Panc1 (cell line): ENCODE results near the gene NOX1. TPM values are rescaled to one million over a fixed set of nuclear protein-coding genes. Genes with fewer than 3 reads are reported as not detected.
"Not testable (repeated sequence)": the region's sequence is repeated elsewhere in the genome, so short reads cannot be mapped to it uniquely, and the experiment has no call there.

ENCODE experiments used
- ATAC-seq: fragments of 200-7000 bp; cut with Tn5 transposase; 2 replicates; pipeline ENCODE4 v1.9.1; 2020; ENCODE audit warnings: mild to moderate bottlenecking, moderate library complexity
- BruUV-seq: library from RNA; stranded (reverse); fragments of 400-500 nt; replicated peaks from 2 replicates; lab custom pipeline; 2021; lab: Mats Ljungman, UMichigan
- CTCF ChIA-PET: fragments of 300-600 bp; sonication (Branson Sonifier 250); formaldehyde crosslinking; loops from one replicate; lab custom pipeline; 2022; ENCODE audit warnings: antibody characterized with exemption; lab: Charles Lee
- POLR2A ChIA-PET: fragments of 300-600 bp; sonication (Branson Sonifier 250); formaldehyde crosslinking; loops from one replicate; lab custom pipeline; 2022; ENCODE audit warnings: antibody characterized with exemption; lab: Charles Lee
- DNase-seq: peaks from one replicate; pipeline ENCODE4 v3.0.0-alpha.2; 2010; ENCODE audit warnings: low read depth, low spot score
- H3K27ac ChIP-seq: 2 replicates; pipeline ENCODE4 v1.5.1; 2011; ENCODE audit warnings: mild to moderate bottlenecking, low read length, inconsistent platforms
- H3K27me3 ChIP-seq: fragments of 200-500 bp; sonication (Bioruptor generic); 2 replicates; pipeline ENCODE4 v1.6.0; 2014; ENCODE audit warnings: low read length, inconsistent platforms; ENCODE audit not compliant: control insufficient read depth, insufficient read depth
- H3K36me3 ChIP-seq: fragments of 200-500 bp; sonication (Bioruptor generic); 2 replicates; pipeline ENCODE4 v1.5.1; 2014; ENCODE audit warnings: inconsistent platforms, mild to moderate bottlenecking, low read length, moderate library complexity; ENCODE audit not compliant: control insufficient read depth, insufficient read depth
- H3K4me1 ChIP-seq: 2 replicates; pipeline ENCODE4 v1.5.1; 2011; ENCODE audit warnings: inconsistent platforms, mild to moderate bottlenecking, low read length, moderate library complexity; ENCODE audit not compliant: control insufficient read depth, insufficient read depth
- H3K4me3 ChIP-seq, 2 experiments: 2 replicates each; pipeline ENCODE4 v1.5.1; 2011 to 2012; ENCODE audit warnings: low read depth in 2 of 2, low read length in 2 of 2, mild to moderate bottlenecking in 2 of 2, inconsistent platforms in 1 of 2, moderate library complexity in 1 of 2
- H3K9me3 ChIP-seq: fragments of 200-500 bp; sonication (Bioruptor generic); 2 replicates; pipeline ENCODE4 v1.5.1; 2014; ENCODE audit warnings: low read depth, mild to moderate bottlenecking, inconsistent platforms, low read length, moderate library complexity; ENCODE audit not compliant: control insufficient read depth, insufficient read depth
- CTCF ChIP-seq: fragments of 450-650 bp; IDR thresholded peaks from 2 replicates; pipeline ENCODE4 v1.5.1; 2017; ENCODE audit warnings: mild to moderate bottlenecking
- POLR2AphosphoS5 ChIP-seq: IDR thresholded peaks from 2 replicates; pipeline ENCODE4 v1.6.1; 2012; ENCODE audit warnings: mild to moderate bottlenecking, low read depth, low read length, moderate library complexity
- REST ChIP-seq, 2 experiments: IDR thresholded peaks; 2 replicates each; pipeline ENCODE4 v1.6.1; 2011 to 2012; ENCODE audit warnings: low read depth in 2 of 2, control low read depth in 1 of 2, low read length in 1 of 2, mild to moderate bottlenecking in 1 of 2, moderate library complexity in 1 of 2; ENCODE audit not compliant: insufficient read depth in 1 of 2
- SIN3A ChIP-seq: IDR thresholded peaks from 2 replicates; pipeline ENCODE4 v1.6.1; 2012; ENCODE audit warnings: low read depth, mild to moderate bottlenecking, low read length, moderate library complexity, borderline replicate concordance; ENCODE audit not compliant: insufficient read depth
- TCF7L2 ChIP-seq: IDR thresholded peaks from 2 replicates; pipeline ENCODE4 v1.6.1; 2011; ENCODE audit warnings: mild to moderate bottlenecking, low read depth, low read length, inconsistent platforms
- in situ Hi-C: cut with HindIII; loops from 2 replicates; pipeline ENCODE4 v1.10.0; 2016; ENCODE audit warnings: low sequenced_read_pairs, low pct_unique_long_range_greater_than_20kb
- intact Hi-C: fragments of 100-400 bp; cut with micrococcal nuclease; formaldehyde crosslinking; loops from one replicate; pipeline ENCODE4 v1.10.0; 2022; ENCODE audit not compliant: unreplicated experiment
- total RNA-seq: library from RNA; stranded (reverse); gene quantifications from one replicate; pipeline ENCODE4 v1.2.1, GENCODE V29; 2021; ENCODE audit not compliant: unreplicated experiment

NOX1 gene
- total RNA-seq, 1 experiment from 2014 or later, result not detected

- CTCF ChIA-PET, result no interaction called here
- in situ Hi-C loops, result no loop called here
- intact Hi-C loops, result no loop called here
Observed at GRCh38 chrX:100798484-100799214, 75.5 kb downstream of the NOX1 start.

GRCh38 chrX:100797359-100797758, 76.8 kb downstream of the NOX1 start:
- no peaks in the 10 kb centered on the region for H3K4me1 ChIP-seq
- intact Hi-C loops, result no loop called here
- H3K27me3 ChIP-seq, result peaks cover 8% of the 10 kb centered on the region
- no peak for TF ChIP-seq REST (IDR thresholded peaks at IDR 0.05; ENCODE audit: insufficient read depth in 1 of 2, low read depth in 2 of 2, low read length in 1 of 2)
- no peak for TF ChIP-seq TCF7L2
- no peak for TF ChIP-seq POLR2AphosphoS5
- TF ChIP-seq CTCF, result no peak
- no peak for TF ChIP-seq SIN3A
- BruUV-seq, result no TSS peak
- no peak for ATAC-seq
- no peak for DNase-seq
- ChIA-PET CTCF (no interaction called here), POLR2A (no interaction called here)
- no peak overlapping the region for H3K27ac ChIP-seq
- no peaks in the 10 kb centered on the region for H3K9me3 ChIP-seq
- no peaks in the 10 kb centered on the region for H3K36me3 ChIP-seq
- in situ Hi-C loops, result no loop called here
- H3K4me3 ChIP-seq, result no peak overlapping the region

More at GRCh38 chrX:100798484-100799214, 75.5 kb downstream of the NOX1 start:
- H3K9me3 ChIP-seq, result no peaks in the 10 kb centered on the region
- H3K4me1 ChIP-seq, result no peaks in the 10 kb centered on the region
- POLR2A ChIA-PET, result no interaction called here
- ATAC-seq (no peak), DNase-seq (no peak)
- no peak overlapping the region for H3K4me3 ChIP-seq
- BruUV-seq, result no TSS peak
- peaks cover 10% of the 10 kb centered on the region for H3K27me3 ChIP-seq
- H3K36me3 ChIP-seq, result no peaks in the 10 kb centered on the region
- H3K27ac ChIP-seq, result no peak overlapping the region
- no peak for TF ChIP-seq REST (IDR thresholded peaks at IDR 0.05; ENCODE audit: insufficient read depth in 1 of 2, low read depth in 2 of 2, low read length in 1 of 2)
- TF ChIP-seq POLR2AphosphoS5, result no peak
- no peak for TF ChIP-seq CTCF
- TF ChIP-seq SIN3A, result no peak
- TF ChIP-seq TCF7L2, result no peak

DNA sequence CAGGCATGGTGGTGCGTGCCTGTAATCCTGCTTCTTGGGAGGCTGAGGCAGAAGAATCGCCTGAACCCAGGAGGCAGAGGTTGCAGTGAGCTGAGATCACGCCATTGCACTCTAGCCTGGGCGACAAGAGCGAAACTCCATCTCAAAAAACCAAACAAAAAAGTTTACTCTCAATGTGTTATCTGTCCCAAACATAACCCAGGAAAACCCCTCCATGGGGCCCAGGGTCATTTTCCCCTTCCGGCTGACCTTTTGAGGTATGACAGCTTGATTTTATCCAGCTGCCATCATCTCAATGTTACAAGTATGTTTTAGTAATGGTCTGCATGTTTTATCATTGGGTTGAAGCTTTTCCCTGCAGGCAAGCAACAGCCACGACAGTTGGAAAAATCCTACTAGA, 77.8 kb downstream of the NOX1 start:
- intact Hi-C loops, POLR2A ChIA-PET, H3K4me1 ChIP-seq, DNase-seq, H3K9me3 ChIP-seq, BruUV-seq, H3K36me3 ChIP-seq, H3K4me3 ChIP-seq, H3K27ac ChIP-seq, in situ Hi-C loops, CTCF ChIA-PET, H3K27me3 ChIP-seq, ATAC-seq: not testable (repeated sequence)
